ENCODE measurements around the gene KIF20B. TPM values are rescaled to one million over a fixed set of nuclear protein-coding genes. Genes with fewer than 3 reads are reported as not detected.
"Not testable (repeated sequence)": the region's sequence is repeated elsewhere in the genome, so short reads cannot be mapped to it uniquely, and the experiment has no call there.

KIF20B gene
- total RNA-seq, 1 donor from 2014 or later, result 2.5 TPM

- Histone ChIP-seq H3K4me1 (no peaks in the 10 kb centered on the region), H3K9me3 (no peaks in the 10 kb centered on the region), H3K36me3 (no peaks in the 10 kb centered on the region), H3K27me3 (no peaks in the 10 kb centered on the region), H3K4me3 (no peak overlapping the region), H3K27ac (no peak overlapping the region)
- no peak for DNase-seq (ENCODE audit: extremely low spot score in 2 of 2)
- intact Hi-C loops (cut with DNase I), result no loop called here
- TF ChIP-seq POLR2A (IDR thresholded peaks at IDR 0.05), result no peak
- TF ChIP-seq, protein P1, sequence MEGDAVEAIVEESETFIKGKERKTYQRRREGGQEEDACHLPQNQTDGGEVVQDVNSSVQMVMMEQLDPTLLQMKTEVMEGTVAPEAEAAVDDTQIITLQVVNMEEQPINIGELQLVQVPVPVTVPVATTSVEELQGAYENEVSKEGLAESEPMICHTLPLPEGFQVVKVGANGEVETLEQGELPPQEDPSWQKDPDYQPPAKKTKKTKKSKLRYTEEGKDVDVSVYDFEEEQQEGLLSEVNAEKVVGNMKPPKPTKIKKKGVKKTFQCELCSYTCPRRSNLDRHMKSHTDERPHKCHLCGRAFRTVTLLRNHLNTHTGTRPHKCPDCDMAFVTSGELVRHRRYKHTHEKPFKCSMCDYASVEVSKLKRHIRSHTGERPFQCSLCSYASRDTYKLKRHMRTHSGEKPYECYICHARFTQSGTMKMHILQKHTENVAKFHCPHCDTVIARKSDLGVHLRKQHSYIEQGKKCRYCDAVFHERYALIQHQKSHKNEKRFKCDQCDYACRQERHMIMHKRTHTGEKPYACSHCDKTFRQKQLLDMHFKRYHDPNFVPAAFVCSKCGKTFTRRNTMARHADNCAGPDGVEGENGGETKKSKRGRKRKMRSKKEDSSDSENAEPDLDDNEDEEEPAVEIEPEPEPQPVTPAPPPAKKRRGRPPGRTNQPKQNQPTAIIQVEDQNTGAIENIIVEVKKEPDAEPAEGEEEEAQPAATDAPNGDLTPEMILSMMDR (IDR thresholded peaks at IDR 0.05), result no peak
- TF ChIP-seq POLR2AphosphoS5 (IDR thresholded peaks at IDR 0.05; ENCODE audit: insufficient read depth in 1 of 2, low read depth in 1 of 2), result no peak
Observed at GRCh38 chr10:89755374-89755773, 54.0 kb downstream of the KIF20B start.

DNA sequence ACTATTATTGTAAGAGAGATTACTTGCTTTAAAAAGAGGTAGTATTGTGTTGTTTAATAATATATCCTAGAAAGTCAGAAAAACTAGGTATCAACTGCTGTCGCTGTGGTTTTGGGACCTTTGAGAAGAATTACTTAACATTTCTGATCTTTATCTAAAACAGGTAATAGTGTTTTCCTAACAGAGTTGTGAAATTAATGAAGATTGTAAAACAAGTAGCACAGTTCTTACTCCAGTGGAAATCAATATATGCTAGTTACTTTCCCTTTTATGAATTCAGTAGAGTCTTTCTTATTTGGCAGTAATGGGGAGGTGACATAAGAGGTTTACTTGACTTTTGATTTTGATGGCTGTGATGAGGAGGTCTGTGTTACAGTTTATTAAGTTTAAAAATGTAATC lies 58.1 kb downstream of the KIF20B start:
- intact Hi-C loops (cut with DNase I), result no loop called here
- TF ChIP-seq, protein P1 (IDR thresholded peaks at IDR 0.05), result no peak
- no peaks in the 10 kb centered on the region for H3K36me3 ChIP-seq
- no peaks in the 10 kb centered on the region for H3K27me3 ChIP-seq
- no peaks in the 10 kb centered on the region for H3K4me1 ChIP-seq
- no peak overlapping the region for H3K4me3 ChIP-seq
- no peak overlapping the region for H3K27ac ChIP-seq
- DNase-seq (ENCODE audit: extremely low spot score in 2 of 2), result no peak
- no peaks in the 10 kb centered on the region for H3K9me3 ChIP-seq

GRCh38 chr10:89763671-89764070 lies 62.3 kb downstream of the KIF20B start:
- H3K36me3 ChIP-seq; DNase-seq (ENCODE audit: extremely low spot score in 2 of 2); H3K4me3 ChIP-seq; H3K27ac ChIP-seq; H3K27me3 ChIP-seq; intact Hi-C loops (cut with DNase I); H3K9me3 ChIP-seq; H3K4me1 ChIP-seq: not testable (repeated sequence)

DNA sequence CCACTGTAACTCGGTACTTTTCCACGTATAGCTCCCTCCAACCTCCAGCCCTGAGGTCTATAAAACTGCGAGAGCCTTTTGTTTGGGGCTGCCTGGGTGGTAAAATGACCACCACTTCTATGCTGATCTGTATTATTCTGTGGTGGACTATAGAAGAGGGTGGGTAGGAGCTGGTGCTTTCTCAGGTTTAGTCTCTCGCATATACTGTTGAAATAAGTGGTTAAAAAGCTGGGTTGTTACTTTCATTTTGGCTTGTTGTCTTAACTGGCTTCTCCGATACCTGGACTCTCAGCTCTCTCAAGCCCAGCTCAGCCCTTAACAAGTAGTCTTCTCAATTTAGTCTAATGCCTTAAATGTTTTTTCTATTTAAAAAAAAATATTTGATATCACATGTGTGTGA lies 70.3 kb downstream of the KIF20B start:
- Histone ChIP-seq H3K4me3 (no peak overlapping the region), H3K9me3 (no peaks in the 10 kb centered on the region), H3K4me1 (no peaks in the 10 kb centered on the region), H3K27ac (no peak overlapping the region), H3K36me3 (no peaks in the 10 kb centered on the region), H3K27me3 (no peaks in the 10 kb centered on the region)
- intact Hi-C loops (cut with DNase I), result no loop called here
- no peak for TF ChIP-seq POLR2A (IDR thresholded peaks at IDR 0.05)
- TF ChIP-seq POLR2AphosphoS5 (IDR thresholded peaks at IDR 0.05; ENCODE audit: insufficient read depth in 1 of 2, low read depth in 1 of 2), result no peak
- TF ChIP-seq, protein P1 (IDR thresholded peaks at IDR 0.05), result no peak
- no peak for DNase-seq (ENCODE audit: extremely low spot score in 2 of 2)

GRCh38 chr10:89773081-89773480 lies 71.7 kb downstream of the KIF20B start:
- H3K27ac ChIP-seq, result no peak overlapping the region
- TF ChIP-seq POLR2A (IDR thresholded peaks at IDR 0.05), result no peak
- no peak for TF ChIP-seq POLR2AphosphoS5 (IDR thresholded peaks at IDR 0.05; ENCODE audit: insufficient read depth in 1 of 2, low read depth in 1 of 2)
- TF ChIP-seq, protein P1 (IDR thresholded peaks at IDR 0.05), result no peak
- intact Hi-C loops (cut with DNase I), result no loop called here

DNA sequence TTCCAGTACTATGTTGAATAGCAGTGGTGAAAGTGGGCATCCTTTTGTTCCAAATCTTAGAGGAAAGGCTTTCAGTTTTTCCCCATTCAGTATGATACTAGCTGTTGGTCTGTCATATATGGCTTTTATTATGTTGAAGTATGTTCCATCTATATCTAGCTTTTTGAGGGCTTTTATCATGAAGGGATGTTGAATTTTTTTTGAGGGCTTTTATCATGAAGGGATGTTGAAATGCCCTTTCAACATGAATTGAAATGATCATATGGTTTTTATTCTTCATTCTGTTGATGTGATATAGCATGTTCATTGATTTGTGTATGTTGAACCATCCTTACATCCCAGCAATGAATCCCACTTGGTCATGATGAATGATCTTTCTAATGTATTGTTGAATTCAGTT lies 75.3 kb downstream of the KIF20B start:
- no peaks in the 10 kb centered on the region for H3K27me3 ChIP-seq
- TF ChIP-seq POLR2AphosphoS5 (IDR thresholded peaks at IDR 0.05; ENCODE audit: insufficient read depth in 1 of 2, low read depth in 1 of 2) (no peak), POLR2A (IDR thresholded peaks at IDR 0.05) (no peak)
- TF ChIP-seq, protein P1 (IDR thresholded peaks at IDR 0.05), result no peak
- H3K36me3 ChIP-seq, result no peaks in the 10 kb centered on the region
- H3K27ac ChIP-seq, result no peak overlapping the region
- no peaks in the 10 kb centered on the region for H3K9me3 ChIP-seq
- no peak overlapping the region for H3K4me3 ChIP-seq
- H3K4me1 ChIP-seq, result no peaks in the 10 kb centered on the region
- DNase-seq (ENCODE audit: extremely low spot score in 2 of 2), result no peak
- intact Hi-C loops (cut with DNase I), result no loop called here

More at GRCh38 chr10:89773081-89773480, 71.7 kb downstream of the KIF20B start:
- H3K4me1 ChIP-seq, result no peaks in the 10 kb centered on the region
- H3K9me3 ChIP-seq, result no peaks in the 10 kb centered on the region
- H3K27me3 ChIP-seq, result no peaks in the 10 kb centered on the region
- H3K36me3 ChIP-seq, result no peaks in the 10 kb centered on the region
- DNase-seq (ENCODE audit: extremely low spot score in 2 of 2), result no peak
- no peak overlapping the region for H3K4me3 ChIP-seq
